Coronary artery (tissue), 2 donors: ENCODE results near the gene OLA1.

Experiments
- DNase-seq: peaks from one replicate; pipeline ENCODE4 v3.0.0-alpha.2; 2017; ENCODE audit warnings: low spot score
- H3K27ac ChIP-seq, 2 donors: fragments of 200-600 bp; sonication (generic); one replicate each; pipeline ENCODE4 v1.5.1; 2016 to 2019
- H3K4me3 ChIP-seq: fragments of 200-600 bp; sonication (generic); 2 replicates; pipeline ENCODE4 v1.5.1; 2016; ENCODE audit warnings: mild to moderate bottlenecking, moderate library complexity
- CTCF ChIP-seq: fragments of 200-600 bp; sonication (generic); IDR thresholded peaks from one replicate; pipeline ENCODE4 v1.5.1; 2019; ENCODE audit warnings: antibody characterized with exemption

Gene OLA1

GRCh38 chr2:174044556-174044955 is 203.8 kb downstream of the OLA1 start:
- Histone ChIP-seq H3K27ac (no peak overlapping the region), H3K4me3 (no peak overlapping the region)
- no peak for DNase-seq
- no peak for TF ChIP-seq CTCF

DNA sequence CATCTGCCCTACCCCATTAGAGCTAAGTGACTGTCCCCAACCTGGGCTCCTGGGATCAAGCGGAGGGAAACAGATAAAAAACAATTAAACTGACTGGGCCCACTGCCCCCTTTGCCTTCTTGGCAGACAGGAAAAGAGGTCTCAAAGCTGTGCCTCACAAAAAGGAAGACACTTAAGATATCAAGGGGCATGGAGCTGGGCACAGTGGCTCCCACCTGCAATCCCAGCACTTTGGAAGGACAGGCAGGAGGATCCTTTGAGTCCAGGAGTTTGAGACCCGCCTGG is 208.0 kb downstream of the OLA1 start:
- Histone ChIP-seq H3K27ac (peak overlapping the region in 1 of 2 donors; percentile 90), H3K4me3 (no peak overlapping the region)
- TF ChIP-seq CTCF: no peak
- no peak for DNase-seq

- Histone ChIP-seq H3K27ac (peak overlapping the region; percentile 54 to 90), H3K4me3 (peak overlapping the region; percentile 57)
- TF ChIP-seq CTCF: peak; percentile 66
- DNase-seq: peak; percentile 88
Measured at GRCh38 chr2:174039551-174040416, 208.5 kb downstream of the OLA1 start.

DNA sequence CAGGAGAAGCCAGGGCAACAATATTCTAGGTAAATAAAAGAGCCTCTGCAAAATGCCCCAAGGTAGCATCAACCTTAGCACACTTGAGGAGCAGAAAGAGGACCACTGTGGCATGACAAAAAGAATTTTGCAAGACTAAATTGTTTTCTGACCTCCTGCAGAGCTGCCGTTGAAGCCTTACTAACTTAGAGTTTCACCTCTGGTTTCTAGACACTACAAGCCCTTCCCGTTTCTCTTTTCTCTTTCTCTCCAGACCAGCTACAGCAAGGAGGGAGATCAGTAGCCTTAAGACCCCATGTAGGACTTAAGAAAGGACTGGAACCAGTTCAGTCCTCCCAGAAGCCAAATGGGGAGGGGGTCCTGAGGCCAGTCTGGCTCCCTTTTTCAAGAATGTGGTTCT is 209.9 kb downstream of the OLA1 start:
- Histone ChIP-seq H3K4me3 (no peak overlapping the region), H3K27ac (no peak overlapping the region)
- DNase-seq: no peak
- TF ChIP-seq CTCF: no peak

GRCh38 chr2:174036825-174037224 is 211.5 kb downstream of the OLA1 start:
- DNase-seq: no peak
- no peak for TF ChIP-seq CTCF
- Histone ChIP-seq H3K4me3 (peak overlapping the region; percentile 23), H3K27ac (peak overlapping the region; percentile 24 to 57)

DNA sequence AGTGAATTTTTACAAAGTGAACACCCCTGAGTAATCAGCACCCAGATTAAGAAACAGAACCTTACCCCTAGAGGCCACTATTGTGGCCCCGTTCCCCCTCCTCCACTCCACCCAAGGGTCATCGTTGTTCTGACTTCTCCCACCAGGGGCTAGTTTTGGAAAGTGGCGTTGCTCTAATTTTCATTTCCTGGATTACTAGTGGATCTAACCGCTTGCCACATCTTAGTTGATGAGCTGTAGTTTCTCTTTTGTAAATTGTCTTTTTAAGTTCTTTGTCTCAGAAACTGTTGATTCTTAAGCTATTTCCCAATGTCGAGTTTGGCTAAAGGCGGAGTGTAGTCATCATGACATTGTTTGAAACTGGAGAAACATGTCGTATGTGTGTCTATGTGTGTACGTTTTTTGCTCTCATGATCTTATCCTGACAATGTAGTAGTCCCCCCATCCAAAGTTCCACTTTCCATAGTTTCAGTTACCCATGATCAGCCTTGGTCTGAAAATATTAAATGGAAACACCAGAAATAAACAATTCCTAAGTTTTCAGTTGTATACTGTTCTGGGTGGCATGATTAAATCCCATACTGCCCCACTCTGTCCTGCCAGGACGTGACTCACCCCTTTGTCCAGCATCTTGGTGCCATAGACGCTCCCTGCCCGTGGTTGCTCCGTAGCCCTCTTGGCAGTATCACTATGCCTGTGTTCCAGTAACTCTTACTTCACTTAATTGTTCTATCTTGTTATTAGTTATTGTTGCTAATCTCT is 212.2 kb downstream of the OLA1 start:
- H3K4me3 ChIP-seq: peak overlapping the region; percentile 23
- no peak for TF ChIP-seq CTCF
- peak overlapping the region; percentile 24 to 57 for H3K27ac ChIP-seq
- no peak for DNase-seq
